ENCODE measurements around the gene MAP3K7. TPM values are rescaled to one million over a fixed set of nuclear protein-coding genes. Genes with fewer than 3 reads are reported as not detected.

Gene MAP3K7
- total and polyA plus RNA-seq, 4 donors: 5.5 to 17.2 (median 11.5) TPM

DNA sequence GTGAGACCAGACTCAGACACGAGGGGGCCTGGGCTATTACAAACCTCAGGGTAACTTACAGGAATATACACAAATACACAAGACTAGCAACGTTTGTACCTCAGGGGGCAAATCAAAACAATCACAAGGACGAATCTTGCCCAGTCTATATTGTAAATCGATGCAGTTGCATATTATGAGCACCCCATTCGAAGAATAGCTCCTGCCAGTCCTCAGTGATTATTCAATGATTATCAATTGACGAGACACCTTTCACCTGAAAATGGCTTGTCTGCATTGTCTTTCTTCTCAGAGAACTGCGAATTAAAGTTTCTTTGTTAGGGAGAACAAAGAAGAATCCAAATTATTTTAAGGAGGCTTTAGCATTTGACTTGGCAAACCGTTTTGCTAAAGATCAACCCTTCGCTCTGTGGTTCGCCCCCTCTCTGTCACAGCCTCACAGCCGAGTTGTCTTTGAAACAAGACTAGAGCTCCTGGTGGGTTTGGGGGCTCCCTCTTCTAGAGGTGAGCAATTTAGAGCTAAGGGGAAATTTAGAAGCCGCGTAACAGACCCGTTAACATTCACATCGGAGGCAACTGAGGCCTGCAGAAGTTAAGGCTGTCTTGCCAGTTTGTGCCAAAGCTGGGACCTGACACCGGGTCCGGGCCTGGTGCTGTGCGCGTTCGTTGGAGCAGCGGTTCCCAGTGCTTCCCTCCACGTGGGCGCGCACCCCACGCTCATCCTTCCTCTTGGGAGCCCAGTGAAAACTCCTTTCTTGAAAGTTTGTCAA lies 24.9 kb upstream of the MAP3K7 start:
- H3K9me3 ChIP-seq (ENCODE audit: control insufficient read depth in 4 of 4, low read length in 3 of 4): no peaks in the 10 kb centered on the region
- H3K36me3 ChIP-seq (ENCODE audit: control insufficient read depth in 4 of 4, insufficient read depth in 3 of 4, low read depth in 1 of 4, low read length in 3 of 4): no peaks in the 10 kb centered on the region
- 31% methylated on average over 25 of the region's 25 CpGs for WGBS
- no peak overlapping the region for H3K27ac ChIP-seq (ENCODE audit: low read depth in 1 of 2, low read length in 2 of 2)
- peaks cover 0 to 12% (median 11%) of the 10 kb centered on the region in 4 donors for H3K4me1 ChIP-seq (ENCODE audit: control insufficient read depth in 4 of 4, insufficient read depth in 4 of 4, low read length in 3 of 4)
- no peak overlapping the region for H3K9ac ChIP-seq (ENCODE audit: low read depth in 1 of 2, low read length in 2 of 2)
- peaks cover 0 to 3% (median 0%) of the 10 kb centered on the region in 4 donors for H3K27me3 ChIP-seq (ENCODE audit: control insufficient read depth in 4 of 4, insufficient read depth in 4 of 4, low read length in 3 of 4)
- no peak for DNase-seq (ENCODE audit: low spot score)
- peak overlapping the region in 1 of 3 donors; percentile 49 for H3K4me3 ChIP-seq (ENCODE audit: low read depth in 1 of 3, low read length in 3 of 3)
- TF ChIP-seq EGR1 (IDR thresholded peaks at IDR 0.05; ENCODE audit: low read depth in 2 of 2) (no peak), SP1 (IDR thresholded peaks at IDR 0.05) (no peak), RAD21 (IDR thresholded peaks at IDR 0.05) (no peak), TAF1 (conservative IDR thresholded peaks at IDR 0.05) (no peak), YY1 (IDR thresholded peaks at IDR 0.05) (no peak)
- TF ChIP-seq, protein P1, sequence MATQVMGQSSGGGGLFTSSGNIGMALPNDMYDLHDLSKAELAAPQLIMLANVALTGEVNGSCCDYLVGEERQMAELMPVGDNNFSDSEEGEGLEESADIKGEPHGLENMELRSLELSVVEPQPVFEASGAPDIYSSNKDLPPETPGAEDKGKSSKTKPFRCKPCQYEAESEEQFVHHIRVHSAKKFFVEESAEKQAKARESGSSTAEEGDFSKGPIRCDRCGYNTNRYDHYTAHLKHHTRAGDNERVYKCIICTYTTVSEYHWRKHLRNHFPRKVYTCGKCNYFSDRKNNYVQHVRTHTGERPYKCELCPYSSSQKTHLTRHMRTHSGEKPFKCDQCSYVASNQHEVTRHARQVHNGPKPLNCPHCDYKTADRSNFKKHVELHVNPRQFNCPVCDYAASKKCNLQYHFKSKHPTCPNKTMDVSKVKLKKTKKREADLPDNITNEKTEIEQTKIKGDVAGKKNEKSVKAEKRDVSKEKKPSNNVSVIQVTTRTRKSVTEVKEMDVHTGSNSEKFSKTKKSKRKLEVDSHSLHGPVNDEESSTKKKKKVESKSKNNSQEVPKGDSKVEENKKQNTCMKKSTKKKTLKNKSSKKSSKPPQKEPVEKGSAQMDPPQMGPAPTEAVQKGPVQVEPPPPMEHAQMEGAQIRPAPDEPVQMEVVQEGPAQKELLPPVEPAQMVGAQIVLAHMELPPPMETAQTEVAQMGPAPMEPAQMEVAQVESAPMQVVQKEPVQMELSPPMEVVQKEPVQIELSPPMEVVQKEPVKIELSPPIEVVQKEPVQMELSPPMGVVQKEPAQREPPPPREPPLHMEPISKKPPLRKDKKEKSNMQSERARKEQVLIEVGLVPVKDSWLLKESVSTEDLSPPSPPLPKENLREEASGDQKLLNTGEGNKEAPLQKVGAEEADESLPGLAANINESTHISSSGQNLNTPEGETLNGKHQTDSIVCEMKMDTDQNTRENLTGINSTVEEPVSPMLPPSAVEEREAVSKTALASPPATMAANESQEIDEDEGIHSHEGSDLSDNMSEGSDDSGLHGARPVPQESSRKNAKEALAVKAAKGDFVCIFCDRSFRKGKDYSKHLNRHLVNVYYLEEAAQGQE (IDR thresholded peaks at IDR 0.05): no peak
- TF ChIP-seq, protein P2, sequence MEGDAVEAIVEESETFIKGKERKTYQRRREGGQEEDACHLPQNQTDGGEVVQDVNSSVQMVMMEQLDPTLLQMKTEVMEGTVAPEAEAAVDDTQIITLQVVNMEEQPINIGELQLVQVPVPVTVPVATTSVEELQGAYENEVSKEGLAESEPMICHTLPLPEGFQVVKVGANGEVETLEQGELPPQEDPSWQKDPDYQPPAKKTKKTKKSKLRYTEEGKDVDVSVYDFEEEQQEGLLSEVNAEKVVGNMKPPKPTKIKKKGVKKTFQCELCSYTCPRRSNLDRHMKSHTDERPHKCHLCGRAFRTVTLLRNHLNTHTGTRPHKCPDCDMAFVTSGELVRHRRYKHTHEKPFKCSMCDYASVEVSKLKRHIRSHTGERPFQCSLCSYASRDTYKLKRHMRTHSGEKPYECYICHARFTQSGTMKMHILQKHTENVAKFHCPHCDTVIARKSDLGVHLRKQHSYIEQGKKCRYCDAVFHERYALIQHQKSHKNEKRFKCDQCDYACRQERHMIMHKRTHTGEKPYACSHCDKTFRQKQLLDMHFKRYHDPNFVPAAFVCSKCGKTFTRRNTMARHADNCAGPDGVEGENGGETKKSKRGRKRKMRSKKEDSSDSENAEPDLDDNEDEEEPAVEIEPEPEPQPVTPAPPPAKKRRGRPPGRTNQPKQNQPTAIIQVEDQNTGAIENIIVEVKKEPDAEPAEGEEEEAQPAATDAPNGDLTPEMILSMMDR (IDR thresholded peaks at IDR 0.05; ENCODE audit: low read depth, low read length, missing input control): no peak
- TF ChIP-seq, protein P3, sequence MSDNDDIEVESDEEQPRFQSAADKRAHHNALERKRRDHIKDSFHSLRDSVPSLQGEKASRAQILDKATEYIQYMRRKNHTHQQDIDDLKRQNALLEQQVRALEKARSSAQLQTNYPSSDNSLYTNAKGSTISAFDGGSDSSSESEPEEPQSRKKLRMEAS (IDR thresholded peaks at IDR 0.05): no peak
- TF ChIP-seq, protein P4, sequence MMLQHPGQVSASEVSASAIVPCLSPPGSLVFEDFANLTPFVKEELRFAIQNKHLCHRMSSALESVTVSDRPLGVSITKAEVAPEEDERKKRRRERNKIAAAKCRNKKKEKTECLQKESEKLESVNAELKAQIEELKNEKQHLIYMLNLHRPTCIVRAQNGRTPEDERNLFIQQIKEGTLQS (IDR thresholded peaks at IDR 0.05): no peak
- TF ChIP-seq, protein P5, sequence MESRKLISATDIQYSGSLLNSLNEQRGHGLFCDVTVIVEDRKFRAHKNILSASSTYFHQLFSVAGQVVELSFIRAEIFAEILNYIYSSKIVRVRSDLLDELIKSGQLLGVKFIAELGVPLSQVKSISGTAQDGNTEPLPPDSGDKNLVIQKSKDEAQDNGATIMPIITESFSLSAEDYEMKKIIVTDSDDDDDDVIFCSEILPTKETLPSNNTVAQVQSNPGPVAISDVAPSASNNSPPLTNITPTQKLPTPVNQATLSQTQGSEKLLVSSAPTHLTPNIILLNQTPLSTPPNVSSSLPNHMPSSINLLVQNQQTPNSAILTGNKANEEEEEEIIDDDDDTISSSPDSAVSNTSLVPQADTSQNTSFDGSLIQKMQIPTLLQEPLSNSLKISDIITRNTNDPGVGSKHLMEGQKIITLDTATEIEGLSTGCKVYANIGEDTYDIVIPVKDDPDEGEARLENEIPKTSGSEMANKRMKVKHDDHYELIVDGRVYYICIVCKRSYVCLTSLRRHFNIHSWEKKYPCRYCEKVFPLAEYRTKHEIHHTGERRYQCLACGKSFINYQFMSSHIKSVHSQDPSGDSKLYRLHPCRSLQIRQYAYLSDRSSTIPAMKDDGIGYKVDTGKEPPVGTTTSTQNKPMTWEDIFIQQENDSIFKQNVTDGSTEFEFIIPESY (IDR thresholded peaks at IDR 0.05): no peak

DNA sequence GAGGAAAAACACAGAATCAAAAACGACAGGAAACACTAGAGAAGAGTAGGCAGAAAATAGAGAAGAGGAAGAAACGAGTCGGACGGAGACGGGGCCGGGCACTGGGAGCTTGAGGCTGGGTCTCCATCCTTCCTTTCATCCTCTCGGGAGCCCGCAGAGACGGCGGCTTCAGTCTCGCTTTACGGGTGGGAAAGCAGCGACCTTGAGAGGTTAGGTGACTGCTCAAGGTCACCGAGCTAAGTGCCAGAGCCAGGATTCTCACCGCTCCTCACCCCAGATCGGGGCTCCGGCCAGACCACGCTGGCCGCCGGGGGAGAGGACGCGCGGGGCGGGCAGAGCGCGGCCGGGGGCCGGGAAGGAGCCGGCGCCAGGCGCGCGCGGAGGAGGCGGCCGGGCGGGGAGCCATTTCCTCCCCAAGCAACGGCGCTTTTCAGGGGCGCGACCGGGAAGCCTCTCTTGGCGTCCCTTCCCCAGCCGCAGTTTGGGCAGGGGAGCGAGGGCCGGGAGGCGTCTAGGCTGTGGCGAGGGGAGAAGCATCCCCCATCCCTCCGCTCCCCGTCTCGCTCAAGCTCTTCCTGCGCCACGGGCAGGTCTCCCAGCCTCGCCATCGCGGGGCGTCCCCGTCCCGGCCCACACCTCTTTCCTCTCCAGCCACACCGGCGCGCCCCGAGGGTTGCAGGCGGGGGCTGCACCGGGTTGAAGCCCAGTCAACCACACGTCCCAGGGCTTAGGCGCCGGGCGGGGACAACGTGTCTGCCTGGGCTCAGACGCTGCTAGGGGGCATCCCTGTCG lies 24.1 kb upstream of the MAP3K7 start:
- Histone ChIP-seq H3K27ac (ENCODE audit: low read depth in 1 of 2, low read length in 2 of 2) (peak overlapping the region in 1 of 2 donors; percentile 18), H3K4me1 (ENCODE audit: control insufficient read depth in 4 of 4, insufficient read depth in 4 of 4, low read length in 3 of 4) (peaks cover 0 to 12% (median 11%) of the 10 kb centered on the region in 4 donors), H3K27me3 (ENCODE audit: control insufficient read depth in 4 of 4, insufficient read depth in 4 of 4, low read length in 3 of 4) (peaks cover 0 to 5% (median 0%) of the 10 kb centered on the region in 4 donors), H3K4me3 (ENCODE audit: low read depth in 1 of 3, low read length in 3 of 3) (peak overlapping the region; percentile 18 to 51 (median 49)), H3K36me3 (ENCODE audit: control insufficient read depth in 4 of 4, insufficient read depth in 3 of 4, low read depth in 1 of 4, low read length in 3 of 4) (no peaks in the 10 kb centered on the region), H3K9me3 (ENCODE audit: control insufficient read depth in 4 of 4, low read length in 3 of 4) (no peaks in the 10 kb centered on the region), H3K9ac (ENCODE audit: low read depth in 1 of 2, low read length in 2 of 2) (no peak overlapping the region)
- WGBS: 3% methylated on average over 72 of the region's 72 CpGs
- no peak for DNase-seq (ENCODE audit: low spot score)
- TF ChIP-seq TAF1 (conservative IDR thresholded peaks at IDR 0.05) (no peak), GABPA (IDR thresholded peaks at IDR 0.05 in 1 of 2, conservative IDR thresholded peaks at IDR 0.05 in 1 of 2) (no peak), RAD21 (IDR thresholded peaks at IDR 0.05) (no peak), SP1 (IDR thresholded peaks at IDR 0.05) (no peak), HNF4G (IDR thresholded peaks at IDR 0.05) (no peak), FOXA2 (IDR thresholded peaks at IDR 0.05) (no peak), NR2F2 (IDR thresholded peaks at IDR 0.05) (no peak), YY1 (IDR thresholded peaks at IDR 0.05) (no peak), RXRA (IDR thresholded peaks at IDR 0.05) (no peak), JUND (IDR thresholded peaks at IDR 0.05) (no peak), HNF4A (conservative IDR thresholded peaks at IDR 0.05) (no peak)
- TF ChIP-seq, protein P2 (IDR thresholded peaks at IDR 0.05; ENCODE audit: low read depth, low read length, missing input control): no peak
- TF ChIP-seq, protein P4 (IDR thresholded peaks at IDR 0.05): no peak

Data from liver (tissue), 9 donors.